Right cardiac atrium (tissue), 5 donors: ENCODE data around the gene FREM2. TPM values are rescaled to one million over a fixed set of nuclear protein-coding genes. Genes with fewer than 3 reads are reported as not detected.

ENCODE experiments used
- ATAC-seq, 2 donors: fragments of 200-7000 bp; cut with Tn5 transposase; one replicate each; pipeline versions ENCODE4 v1.8.0 to v1.9.1; 2020; ENCODE audit warnings: moderate library complexity in 2 of 2, mild to moderate bottlenecking in 1 of 2
- DNase-seq, 3 donors: peaks; one replicate each; pipeline ENCODE4 v3.0.0-alpha.2; 2020
- H3K27ac ChIP-seq: one replicate; pipeline ENCODE4 v1.5.1; 2013; ENCODE audit warnings: mild to moderate bottlenecking, low read length, control low read depth, moderate library complexity
- H3K27me3 ChIP-seq: one replicate; pipeline ENCODE4 v1.6.1; 2013; ENCODE audit not compliant: control insufficient read depth, insufficient read depth
- H3K4me1 ChIP-seq: one replicate; pipeline ENCODE4 v1.6.1; 2013; ENCODE audit warnings: low read length; ENCODE audit not compliant: control insufficient read depth, insufficient read depth
- H3K4me3 ChIP-seq: one replicate; pipeline ENCODE4 v1.5.1; 2013; ENCODE audit warnings: low read length, control low read depth
- H3K9me3 ChIP-seq: one replicate; pipeline ENCODE4 v1.6.1; 2013; ENCODE audit warnings: low read length; ENCODE audit not compliant: control insufficient read depth
- WGBS: extraction: QIAGEN DNeasy Blood & Tissue Kit; methylation state at CpG from one replicate; pipeline ENCODE4 v1.1.7; 2013; 5-methylcytosine and 5-hydroxymethylcytosine counted together
- intact Hi-C, 4 donors: fragments of 100-400 bp; cut with DNase I; formaldehyde crosslinking; loops; one replicate each; pipeline versions ENCODE4 v1.11.0 to v1.14.0; 2022 to 2023
- polyA plus RNA-seq: library from polyadenylated mRNA; stranded (reverse); fragments of 200-250 nt; gene quantifications from one replicate; pipeline ENCODE4 v1.2.3, GENCODE V29; 2013
- total RNA-seq, 4 donors: library from RNA; stranded (reverse); fragmentation: NEBNext Ultra II Directional; extraction: Animal tissue kit (Norgen Biotek cat#: 25700); gene quantifications; one replicate each; pipeline ENCODE4 v1.2.1, GENCODE V29; 2021
- donor health status: healthy with polysubstance abuse.
- donor health status: DM: no; HTN: yes; CAD: no.
- donor health status: DM: no; HTN: no; CAD: no.
- donor health status: DM: no; HTN: yes; CAD: no; lungs with severe emphysema.
- donor health status: DM: yes; HTN: yes; CAD: no.

FREM2 gene
- total and polyA plus RNA-seq, 5 donors = under 0.01 to 0.03 (median 0.03) TPM; not detected in 1

GRCh38 chr13:38707460-38707859 is 20.6 kb downstream of the FREM2 start:
- no peak overlapping the region for H3K27ac ChIP-seq
- no peak overlapping the region for H3K4me3 ChIP-seq
- ATAC-seq (no peak), DNase-seq (no peak)
- no peaks in the 10 kb centered on the region for H3K27me3 ChIP-seq
- intact Hi-C loops = no loop called here
- no peaks in the 10 kb centered on the region for H3K4me1 ChIP-seq
- WGBS = 73% methylated on average over 3 of the region's 3 CpGs
- no peaks in the 10 kb centered on the region for H3K9me3 ChIP-seq

- ATAC-seq (no peak), DNase-seq (no peak)
- Histone ChIP-seq H3K27me3 (no peaks in the 10 kb centered on the region), H3K9me3 (no peaks in the 10 kb centered on the region), H3K4me1 (no peaks in the 10 kb centered on the region), H3K4me3 (no peak overlapping the region), H3K27ac (no peak overlapping the region)
- WGBS = 70% methylated on average over 2 of the region's 2 CpGs
- intact Hi-C loops = no loop called here
Observed at GRCh38 chr13:38713046-38713445, 26.2 kb downstream of the FREM2 start.

- no peak for ATAC-seq
- 85% methylated on average over 4 of the region's 4 CpGs for WGBS
- H3K4me3 ChIP-seq = no peak overlapping the region
- H3K9me3 ChIP-seq = no peaks in the 10 kb centered on the region
- H3K27me3 ChIP-seq = no peaks in the 10 kb centered on the region
- intact Hi-C loops = no loop called here
- DNase-seq = no peak
- no peaks in the 10 kb centered on the region for H3K4me1 ChIP-seq
- H3K27ac ChIP-seq = no peak overlapping the region
Observed at GRCh38 chr13:38718374-38718773, 31.5 kb downstream of the FREM2 start.

GRCh38 chr13:38730332-38730731 is 43.5 kb downstream of the FREM2 start:
- WGBS = 69% methylated on average over 4 of the region's 4 CpGs

GRCh38 chr13:38733146-38733545 is 46.3 kb downstream of the FREM2 start:
- H3K9me3 ChIP-seq = no peaks in the 10 kb centered on the region
- 70% methylated on average over 1 of the region's 1 CpG for whole genome bisulfite sequencing
- intact Hi-C loops = no loop called here
- no peak overlapping the region for H3K4me3 ChIP-seq
- H3K4me1 ChIP-seq = peaks cover 1% of the 10 kb centered on the region
- no peak overlapping the region for H3K27ac ChIP-seq
- ATAC-seq (no peak), DNase-seq (no peak)
- no peaks in the 10 kb centered on the region for H3K27me3 ChIP-seq

More at GRCh38 chr13:38730332-38730731, 43.5 kb downstream of the FREM2 start:
- intact Hi-C loops = no loop called here
- DNase-seq (no peak), ATAC-seq (no peak)
- Histone ChIP-seq H3K27ac (no peak overlapping the region), H3K4me1 (no peaks in the 10 kb centered on the region), H3K4me3 (no peak overlapping the region), H3K27me3 (no peaks in the 10 kb centered on the region), H3K9me3 (no peaks in the 10 kb centered on the region)

GRCh38 chr13:38735665-38736440 is 49.0 kb downstream of the FREM2 start:
- 72% methylated on average over 6 of the region's 6 CpGs for WGBS
- DNase-seq = no peak
- H3K9me3 ChIP-seq = no peaks in the 10 kb centered on the region
- no peak overlapping the region for H3K27ac ChIP-seq
- no peaks in the 10 kb centered on the region for H3K27me3 ChIP-seq
- ATAC-seq = no peak
- H3K4me3 ChIP-seq = no peak overlapping the region
- intact Hi-C loops = no loop called here
- peaks cover 1% of the 10 kb centered on the region for H3K4me1 ChIP-seq

GRCh38 chr13:38743466-38743865 is 56.6 kb downstream of the FREM2 start:
- H3K4me3 ChIP-seq = no peak overlapping the region
- intact Hi-C loops = no loop called here
- no peak overlapping the region for H3K27ac ChIP-seq
- no peaks in the 10 kb centered on the region for H3K9me3 ChIP-seq
- DNase-seq = no peak
- no peak for ATAC-seq
- no peaks in the 10 kb centered on the region for H3K27me3 ChIP-seq
- 60% methylated on average over 4 of the region's 4 CpGs for WGBS
- no peaks in the 10 kb centered on the region for H3K4me1 ChIP-seq

- H3K27me3 ChIP-seq = no peaks in the 10 kb centered on the region
Observed at GRCh38 chr13:38752686-38753085, 65.8 kb downstream of the FREM2 start.

GRCh38 chr13:38753878-38754277 is 67.0 kb downstream of the FREM2 start:
- Histone ChIP-seq H3K4me3 (no peak overlapping the region), H3K4me1 (no peaks in the 10 kb centered on the region), H3K9me3 (no peaks in the 10 kb centered on the region), H3K27me3 (no peaks in the 10 kb centered on the region), H3K27ac (no peak overlapping the region)
- 82% methylated on average over 2 of the region's 2 CpGs for WGBS
- DNase-seq (no peak), ATAC-seq (no peak)
- intact Hi-C loops = no loop called here

More at GRCh38 chr13:38752686-38753085, 65.8 kb downstream of the FREM2 start:
- intact Hi-C loops = no loop called here
- H3K4me1 ChIP-seq = no peaks in the 10 kb centered on the region
- H3K4me3 ChIP-seq = no peak overlapping the region
- WGBS = 48% methylated on average over 5 of the region's 5 CpGs
- no peak overlapping the region for H3K27ac ChIP-seq
- ATAC-seq (no peak), DNase-seq (no peak)
- H3K9me3 ChIP-seq = no peaks in the 10 kb centered on the region

GRCh38 chr13:38755793-38756192 is 68.9 kb downstream of the FREM2 start:
- no peak for ATAC-seq
- WGBS = 97% methylated on average over 2 of the region's 2 CpGs
- H3K27me3 ChIP-seq = no peaks in the 10 kb centered on the region
- H3K4me1 ChIP-seq = no peaks in the 10 kb centered on the region
- DNase-seq = no peak
- no peak overlapping the region for H3K27ac ChIP-seq
- H3K9me3 ChIP-seq = no peaks in the 10 kb centered on the region
- intact Hi-C loops = no loop called here
- no peak overlapping the region for H3K4me3 ChIP-seq

GRCh38 chr13:38758277-38758676 is 71.4 kb downstream of the FREM2 start:
- WGBS = 16% methylated on average over 5 of the region's 5 CpGs

GRCh38 chr13:38759390-38759789 is 72.5 kb downstream of the FREM2 start:
- H3K27me3 ChIP-seq = no peaks in the 10 kb centered on the region

More at GRCh38 chr13:38758277-38758676, 71.4 kb downstream of the FREM2 start:
- H3K27me3 ChIP-seq = no peaks in the 10 kb centered on the region
- intact Hi-C loops = no loop called here
- H3K4me1 ChIP-seq = no peaks in the 10 kb centered on the region
- no peak for DNase-seq
- H3K4me3 ChIP-seq = no peak overlapping the region
- ATAC-seq = no peak
- no peak overlapping the region for H3K27ac ChIP-seq
- no peaks in the 10 kb centered on the region for H3K9me3 ChIP-seq

More at GRCh38 chr13:38759390-38759789, 72.5 kb downstream of the FREM2 start:
- H3K4me1 ChIP-seq = no peaks in the 10 kb centered on the region
- 52% methylated on average over 4 of the region's 4 CpGs for WGBS
- no peak for DNase-seq
- no peak overlapping the region for H3K4me3 ChIP-seq
- no peak for ATAC-seq
- intact Hi-C loops = no loop called here
- no peak overlapping the region for H3K27ac ChIP-seq
- no peaks in the 10 kb centered on the region for H3K9me3 ChIP-seq
